HG02798 (cell line): Measurements from ENCODE around the gene SERPINB6.
"Not testable (repeated sequence)": the region's sequence is repeated elsewhere in the genome, so short reads cannot be mapped to it uniquely, and the experiment has no call there.

Experiments
- ATAC-seq: cut with Tn5 transposase; IDR thresholded peaks from one replicate; pipeline ENCODE4 v1.9.1; 2021; ENCODE audit warnings: mild to moderate bottlenecking; ENCODE audit not compliant: unreplicated experiment, poor library complexity

SERPINB6 gene

DNA sequence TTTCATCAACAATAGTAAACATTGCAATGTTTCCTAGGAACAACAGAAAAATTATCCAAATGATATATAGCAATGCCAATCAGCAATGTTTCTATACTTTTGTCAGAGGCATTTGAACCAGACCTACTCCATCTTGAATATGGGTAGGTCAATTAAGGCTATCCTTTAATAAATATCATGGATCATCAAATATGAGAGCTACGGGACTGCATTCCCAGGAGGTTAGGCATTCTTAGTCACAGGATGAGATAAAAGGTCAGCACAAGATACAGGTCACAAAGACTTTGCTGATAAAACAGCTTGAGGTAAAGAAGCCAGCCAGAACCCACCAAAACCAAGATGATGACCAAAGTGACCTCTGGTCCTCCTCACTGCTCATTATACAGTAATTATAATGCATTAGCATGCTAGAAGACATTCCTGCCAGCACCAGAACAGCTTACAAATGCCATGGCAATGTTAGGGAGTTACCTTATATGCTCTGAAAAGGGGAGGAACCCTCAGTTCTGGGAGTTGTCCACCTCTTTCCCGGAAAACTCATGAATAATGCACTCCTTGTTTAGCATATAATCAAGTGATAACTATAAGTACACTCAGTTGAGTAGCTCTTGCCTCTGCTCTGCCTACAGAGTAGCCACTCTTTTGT, 8.6 kb upstream of the SERPINB6 start:
- ATAC-seq, result no peak

DNA sequence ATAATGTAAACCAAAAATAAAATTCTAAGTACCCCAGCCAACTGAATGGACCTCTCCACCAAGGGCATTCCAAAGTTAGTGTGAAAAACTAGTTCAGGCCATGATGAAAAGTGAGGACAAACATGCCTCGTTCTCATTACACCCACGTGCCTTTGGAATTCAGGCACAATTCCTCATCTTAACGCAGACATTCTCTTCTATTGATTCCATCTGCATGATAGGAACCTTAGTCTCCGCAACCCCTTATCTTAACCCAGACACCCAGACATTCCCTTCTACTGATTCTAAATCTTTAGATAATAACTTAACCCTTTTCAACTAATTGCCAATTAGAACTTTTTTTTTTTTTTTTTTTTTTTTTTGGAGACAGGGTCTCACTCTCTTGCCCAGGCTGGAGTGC, 7.6 kb upstream of the SERPINB6 start:
- ATAC-seq, result no peak

DNA sequence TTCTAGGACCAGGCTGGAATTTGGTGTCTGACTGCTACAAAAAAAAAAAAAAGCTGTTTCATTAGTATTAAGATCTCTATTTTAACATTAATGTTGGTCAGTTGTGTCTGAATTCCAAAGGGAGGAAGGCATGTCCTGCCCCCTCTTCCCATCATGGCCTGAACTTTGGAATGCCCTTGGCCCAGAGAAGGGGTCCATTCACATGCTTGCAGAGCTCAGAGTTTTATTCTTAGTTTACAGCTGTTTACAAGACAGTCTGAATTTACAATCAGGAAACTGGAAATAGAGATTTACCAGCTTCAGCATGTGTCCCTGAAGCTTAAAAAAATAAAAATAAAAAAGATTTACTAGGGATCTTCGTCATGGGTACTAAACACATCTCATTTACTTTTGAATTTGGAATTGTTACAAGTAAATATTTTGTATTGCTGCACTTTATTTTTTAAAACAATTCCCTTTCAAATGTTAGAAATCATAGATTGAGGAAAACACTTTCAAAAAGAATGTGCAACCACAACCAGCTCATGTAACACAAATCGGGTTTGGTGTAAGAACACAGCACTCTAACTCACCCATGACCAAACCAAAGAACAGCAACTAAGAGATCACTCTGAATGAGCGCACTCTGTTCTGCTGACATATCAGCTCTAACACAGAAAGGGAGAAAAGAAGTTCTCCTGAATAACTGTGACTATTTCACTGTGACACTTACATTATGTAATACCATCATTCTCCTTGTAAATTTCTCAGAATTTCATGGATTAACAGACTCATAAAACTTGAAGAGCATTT, 6.6 kb upstream of the SERPINB6 start:
- ATAC-seq, result no peak

DNA sequence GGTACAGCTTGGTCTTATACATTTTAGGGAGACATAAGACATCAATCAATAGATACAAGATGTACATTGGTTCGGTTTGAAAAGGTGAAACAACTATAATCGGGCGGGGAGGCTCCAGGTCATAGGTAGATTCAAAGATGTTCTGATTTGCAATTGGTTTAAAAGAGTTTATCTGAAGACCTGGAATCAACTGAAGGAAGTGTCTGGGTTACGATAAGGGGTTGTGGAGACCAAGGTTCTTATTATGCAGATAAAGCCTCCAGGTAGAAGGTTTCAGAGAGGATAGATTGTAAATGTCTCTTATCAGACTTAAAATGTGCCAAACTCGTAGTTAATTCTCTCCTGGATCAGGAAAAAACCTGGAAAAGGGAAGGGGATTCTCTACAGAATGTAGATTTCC, 5.9 kb upstream of the SERPINB6 start:
- no peak for ATAC-seq

DNA sequence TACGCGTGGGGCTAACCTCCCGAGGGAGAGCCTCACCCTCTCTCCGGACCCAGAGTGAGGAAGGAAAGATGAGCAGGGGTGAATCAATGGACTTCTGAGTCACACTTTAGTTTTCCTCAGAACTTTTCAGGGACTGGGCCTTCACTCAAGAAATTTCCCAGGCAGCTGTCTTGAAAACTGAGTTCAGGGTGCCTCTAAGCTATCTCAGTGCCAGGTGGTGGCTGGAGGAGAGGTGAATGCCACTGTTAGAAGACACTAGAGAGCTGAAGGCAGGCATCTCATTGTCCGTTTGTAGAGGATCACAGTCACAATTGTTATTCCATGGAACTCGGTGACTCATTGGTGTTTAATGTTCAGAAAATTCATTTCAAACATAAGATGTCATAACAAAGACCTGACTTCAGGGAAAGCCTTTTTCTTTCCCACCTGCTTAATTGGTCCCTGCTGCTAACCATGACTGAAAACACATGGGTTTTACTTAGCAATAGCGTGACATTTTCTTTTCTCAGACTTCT, 5.3 kb upstream of the SERPINB6 start:
- no peak for ATAC-seq

DNA sequence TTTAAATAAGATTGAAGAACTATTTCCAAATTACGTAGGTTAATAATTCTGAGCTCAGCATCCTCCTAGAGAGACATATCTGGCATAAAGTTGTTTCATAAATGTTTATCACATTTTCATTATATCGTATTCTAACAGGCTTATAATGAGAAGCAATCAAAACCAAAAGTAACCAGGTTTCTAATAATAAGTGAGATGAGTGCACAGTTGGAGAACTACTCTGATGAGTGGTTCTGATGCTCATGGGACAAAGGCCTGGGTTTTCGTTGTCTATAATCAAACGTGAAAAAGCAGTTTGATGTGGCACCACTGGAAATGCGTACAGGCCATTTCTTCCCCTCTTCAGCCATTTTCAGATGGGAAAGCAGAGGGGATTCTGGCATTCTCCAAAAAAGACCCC, 4.7 kb upstream of the SERPINB6 start:
- no peak for ATAC-seq

DNA sequence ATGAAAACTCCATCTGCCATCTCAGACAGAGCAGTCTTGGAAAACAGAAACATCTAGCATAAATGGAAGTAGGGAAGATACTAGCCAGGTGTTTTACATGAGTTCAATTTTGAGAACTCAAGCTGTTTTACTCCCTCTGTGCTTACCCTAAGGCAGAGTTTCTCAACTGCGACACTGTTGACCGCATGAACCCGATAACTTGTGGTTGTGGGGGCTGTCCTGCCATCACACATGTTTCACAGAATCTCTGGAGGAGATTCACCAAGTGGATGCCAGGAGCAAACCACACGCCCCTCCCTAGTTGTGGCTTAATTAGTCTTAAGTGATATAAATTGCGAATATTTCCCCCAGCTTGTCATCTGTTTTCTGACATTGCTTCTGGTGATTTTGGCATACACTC, 2.3 kb upstream of the SERPINB6 start:
- ATAC-seq, result no peak

DNA sequence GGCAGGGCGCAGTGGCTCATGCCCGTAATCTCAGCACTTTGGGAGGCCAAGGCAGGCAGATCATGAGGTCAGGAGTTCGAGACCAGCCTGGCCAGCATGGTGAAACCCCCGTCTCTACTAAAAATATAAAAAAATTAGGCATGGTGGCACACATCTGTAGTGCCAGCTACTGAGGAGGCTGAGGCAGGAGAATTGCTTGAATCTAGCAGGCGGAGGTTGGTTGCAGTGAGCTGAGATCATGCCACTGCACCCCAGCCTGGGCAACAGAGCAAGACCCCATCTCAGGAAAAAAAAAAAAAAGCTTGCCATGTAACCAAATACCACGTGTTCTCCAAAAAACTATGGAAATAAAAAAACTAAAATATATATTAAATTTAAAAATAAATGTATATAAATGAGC, 1.8 kb upstream of the SERPINB6 start:
- ATAC-seq, result not testable (repeated sequence)

DNA sequence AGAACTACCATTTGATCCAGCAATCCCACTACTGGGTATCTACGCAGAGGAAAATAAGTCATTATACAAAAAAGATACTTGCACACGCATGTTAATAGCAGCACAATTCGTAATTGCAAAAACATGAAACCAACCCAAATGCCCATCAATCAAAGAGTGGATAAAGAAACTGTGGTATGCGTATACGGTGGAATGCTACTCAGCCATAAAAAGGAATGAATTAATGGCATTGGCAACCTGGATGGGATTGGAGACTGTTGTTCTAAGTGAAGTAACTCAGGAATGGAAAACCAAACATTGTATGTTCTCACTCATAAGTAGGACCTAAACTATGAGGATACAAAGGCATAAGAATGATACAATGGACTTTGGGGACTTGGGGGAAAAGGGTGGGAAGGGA, 1.3 kb upstream of the SERPINB6 start:
- not testable (repeated sequence) for ATAC-seq

DNA sequence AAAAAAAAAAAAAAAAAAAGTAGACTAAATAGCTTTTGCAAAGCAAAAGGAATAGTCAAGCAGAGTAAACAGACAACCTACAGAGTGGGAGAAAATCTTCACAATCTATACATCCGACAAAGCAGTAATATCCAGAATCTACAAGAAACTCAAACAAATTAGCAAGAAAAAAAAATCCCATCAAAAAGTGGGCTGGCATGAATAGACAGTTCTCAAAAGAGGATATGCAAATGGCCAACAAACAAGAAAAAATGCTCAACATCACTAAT, 786 bp upstream of the SERPINB6 start:
- ATAC-seq, result not testable (repeated sequence)

DNA sequence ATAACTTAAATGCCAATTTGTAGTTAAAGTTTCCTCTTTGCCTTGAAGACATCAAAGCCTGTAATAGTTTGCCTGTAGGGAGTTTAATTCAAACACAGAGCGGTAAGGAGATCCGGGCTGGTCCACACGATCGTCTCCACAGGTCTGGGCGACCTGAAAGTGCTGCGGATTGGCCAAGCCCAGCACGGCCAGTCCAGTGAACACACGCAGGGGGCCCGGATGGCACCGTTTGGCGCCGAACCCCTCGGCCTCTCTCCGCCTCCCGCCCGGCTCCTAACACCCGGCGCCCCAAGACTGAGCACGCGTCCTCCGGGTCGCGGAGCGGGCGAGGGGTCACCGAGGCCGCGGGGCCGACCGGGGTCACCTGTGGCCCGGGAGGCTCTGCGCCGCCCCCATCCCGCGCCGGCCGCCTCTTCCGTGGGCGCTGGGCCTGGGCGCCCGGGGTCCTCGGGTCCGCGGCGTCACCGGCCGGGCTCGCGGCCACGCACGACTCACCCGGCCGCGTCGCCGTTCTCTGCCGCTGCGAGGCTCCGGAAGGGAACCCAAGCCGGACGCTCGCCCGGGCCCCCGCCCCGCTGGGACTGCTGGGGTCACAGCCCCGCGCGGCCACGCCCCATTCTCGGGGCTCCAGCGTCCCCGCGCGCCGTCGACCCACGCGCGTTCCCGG, 481 bp downstream of the SERPINB6 start:
- no peak for ATAC-seq

DNA sequence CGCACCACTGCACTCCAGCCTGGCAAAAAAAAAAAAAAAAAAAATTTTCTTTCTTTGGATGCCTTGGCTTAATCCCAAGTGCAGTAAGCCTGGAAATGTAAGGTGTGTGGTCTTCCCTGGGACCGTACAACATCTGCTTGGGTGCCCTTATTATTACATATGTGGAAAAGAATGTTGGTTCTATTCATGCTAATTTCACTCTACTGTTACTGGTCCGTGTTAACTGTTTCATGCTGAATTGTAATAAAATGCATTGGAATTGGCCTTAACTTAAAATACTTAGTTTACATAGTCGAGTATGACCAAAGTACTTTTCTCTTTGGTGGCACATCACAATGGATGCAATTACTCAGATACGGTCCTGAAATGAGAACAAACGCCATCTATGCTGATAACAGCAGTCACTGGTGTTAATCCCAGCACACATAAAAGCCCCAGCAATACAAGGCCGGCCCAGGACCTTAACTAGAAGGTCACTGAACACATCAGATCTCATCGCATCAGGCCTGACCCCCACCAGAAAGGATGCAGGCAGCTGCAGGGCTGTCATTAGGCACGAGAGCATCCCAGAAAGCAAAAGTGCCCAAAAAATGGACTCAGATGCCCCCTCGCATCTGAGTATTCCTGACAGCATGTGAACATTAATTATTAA, 1.2 kb downstream of the SERPINB6 start:
- ATAC-seq, result no peak

DNA sequence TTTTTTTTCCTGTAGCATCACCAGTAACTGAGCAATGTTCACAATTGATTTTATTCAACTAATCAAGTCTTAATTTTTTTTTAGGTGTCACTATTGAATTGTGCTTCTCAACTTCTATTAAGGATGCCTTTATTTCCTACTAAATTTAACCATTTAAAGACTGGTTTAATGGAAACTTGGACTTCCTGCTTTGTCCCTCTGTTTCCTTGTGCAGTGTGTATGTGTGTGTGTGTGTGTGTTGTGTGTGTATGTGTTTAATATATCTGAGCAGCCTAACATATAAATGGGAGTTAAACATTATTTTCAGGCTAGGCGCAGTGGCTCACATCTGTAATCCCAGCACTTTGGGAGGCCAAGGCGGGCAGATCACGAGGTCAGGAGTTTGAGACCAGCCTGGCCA, 1.8 kb downstream of the SERPINB6 start:
- no peak for ATAC-seq

DNA sequence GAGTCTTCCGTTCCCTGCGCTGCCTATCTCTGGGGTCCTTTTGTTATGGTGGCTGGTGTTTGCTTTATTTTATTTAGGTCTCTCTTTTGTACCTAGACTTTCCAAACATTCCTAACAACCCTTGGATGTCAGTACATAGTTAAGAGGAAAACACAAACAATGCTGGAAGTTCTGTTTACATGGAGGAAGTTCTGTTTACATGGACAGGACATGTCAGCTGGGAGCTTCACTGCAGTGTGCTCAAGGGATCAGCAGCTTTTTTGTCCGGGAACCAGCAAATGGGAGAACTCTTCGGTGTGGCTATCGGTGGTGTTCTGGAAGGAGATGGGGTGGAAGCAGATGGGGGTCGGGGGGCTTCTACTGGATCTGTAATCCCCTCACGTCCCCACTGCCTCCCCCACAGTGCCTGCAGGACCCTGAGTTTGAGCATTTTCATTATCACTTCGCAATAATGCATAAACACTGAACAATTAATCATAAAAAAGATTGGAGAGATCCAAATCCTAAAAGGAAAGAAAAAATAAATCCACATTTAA, 2.7 kb downstream of the SERPINB6 start:
- ATAC-seq, result no peak

DNA sequence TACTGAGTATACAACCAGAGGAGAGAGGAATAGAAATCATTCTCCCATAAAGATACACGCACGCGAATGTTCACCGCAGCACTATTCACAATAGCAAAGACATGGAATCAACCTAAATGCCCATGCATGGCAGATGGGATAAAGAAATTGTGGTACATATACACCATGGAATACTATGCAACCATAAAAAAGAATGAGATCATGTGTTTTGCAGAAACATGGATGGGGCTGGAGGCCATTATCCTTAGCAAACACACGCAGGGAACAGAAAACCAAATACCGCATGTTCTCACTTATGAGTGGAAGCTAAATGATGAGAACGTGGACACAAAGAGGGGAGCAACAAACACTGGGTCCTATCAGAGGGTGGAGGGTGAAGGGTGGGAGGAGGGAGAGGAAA, 3.4 kb downstream of the SERPINB6 start:
- ATAC-seq, result no peak

DNA sequence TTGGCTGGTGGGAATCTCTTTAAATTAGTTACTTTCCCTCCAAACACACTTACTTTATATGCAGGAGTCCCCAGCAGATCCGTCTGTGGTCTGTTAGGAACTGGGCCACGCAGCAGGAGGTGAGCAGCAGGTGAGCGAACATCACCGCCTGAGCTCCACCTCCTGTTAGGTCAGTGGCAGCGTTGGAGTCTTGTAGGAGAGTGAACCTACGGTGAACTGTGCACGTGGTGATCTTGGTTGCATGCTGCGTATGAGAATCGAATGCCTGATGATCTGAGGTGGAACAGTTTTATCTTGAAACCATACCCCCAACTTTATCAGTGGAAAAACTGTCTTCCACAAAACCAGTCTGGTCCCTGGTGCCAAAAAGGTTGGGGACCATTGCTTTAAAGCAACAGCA, 5.0 kb downstream of the SERPINB6 start:
- no peak for ATAC-seq

DNA sequence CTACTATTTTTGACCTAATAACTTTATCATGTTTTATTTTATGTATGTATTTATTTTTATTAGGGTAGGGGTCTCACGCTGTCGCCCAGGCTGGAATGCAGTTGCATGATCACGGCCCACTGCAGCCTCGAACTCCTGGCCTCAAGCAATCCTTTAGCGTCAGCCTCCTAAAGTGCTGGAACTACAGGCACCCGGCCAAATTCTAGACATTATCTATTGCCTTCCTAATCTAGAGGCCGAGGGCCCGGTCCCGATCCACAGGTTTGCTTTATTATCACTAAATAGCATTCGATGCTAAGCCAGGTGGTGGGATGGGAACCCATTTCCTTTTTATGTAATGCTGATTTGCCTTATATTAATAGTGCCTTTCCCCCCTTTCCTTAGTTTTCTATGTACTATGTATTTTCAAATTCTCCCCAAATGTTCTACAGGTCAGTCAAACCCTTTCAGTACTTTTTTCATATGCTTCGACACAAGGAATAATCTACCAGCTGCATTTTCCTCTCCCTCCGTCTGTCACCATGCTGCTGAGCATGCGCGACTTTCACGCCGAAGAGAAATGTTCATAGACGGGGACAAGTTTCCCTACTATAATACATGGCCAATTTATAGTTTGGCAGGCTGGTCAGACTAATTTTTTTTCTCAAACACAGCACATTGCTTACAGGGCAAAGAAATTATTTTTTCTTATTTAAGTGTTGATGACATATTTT, 6.4 kb downstream of the SERPINB6 start:
- no peak for ATAC-seq

DNA sequence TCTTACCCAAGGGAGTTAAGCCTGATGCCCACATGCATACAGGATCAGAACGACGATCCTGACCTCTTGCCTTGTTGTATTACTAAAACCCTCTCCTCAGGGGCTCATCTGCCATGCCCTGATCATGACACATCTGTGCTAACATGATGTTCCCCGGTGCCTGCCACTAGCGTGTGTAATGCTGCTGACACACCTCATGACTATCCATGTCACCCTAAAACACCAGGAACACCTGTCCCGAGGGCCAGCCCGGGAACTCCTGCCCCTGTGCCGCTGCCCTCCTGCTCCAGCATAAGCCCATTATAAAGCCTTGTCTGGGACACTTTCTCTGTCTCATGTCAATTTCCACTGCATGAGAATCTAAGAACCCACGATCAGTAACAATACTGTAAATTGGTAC, 7.6 kb downstream of the SERPINB6 start:
- ATAC-seq, result no peak

DNA sequence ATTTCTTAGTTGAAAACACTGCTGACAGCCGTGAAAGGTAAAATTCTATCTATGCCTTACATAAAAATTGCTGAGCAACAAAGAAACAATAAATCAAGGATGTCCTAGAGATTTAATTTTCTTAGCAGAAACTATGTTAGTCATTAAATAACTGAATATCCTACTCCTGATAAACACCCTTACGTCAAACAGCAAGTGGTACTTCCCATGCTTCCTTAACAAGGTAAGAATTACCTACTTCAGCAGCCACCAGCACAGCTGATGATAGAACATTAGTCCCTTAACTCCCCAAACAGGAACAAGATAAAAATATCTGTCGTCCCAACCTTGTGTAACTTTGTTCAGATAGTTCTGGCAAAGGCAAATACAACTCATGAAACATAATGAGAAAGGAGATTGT, 8.7 kb downstream of the SERPINB6 start:
- ATAC-seq, result no peak

DNA sequence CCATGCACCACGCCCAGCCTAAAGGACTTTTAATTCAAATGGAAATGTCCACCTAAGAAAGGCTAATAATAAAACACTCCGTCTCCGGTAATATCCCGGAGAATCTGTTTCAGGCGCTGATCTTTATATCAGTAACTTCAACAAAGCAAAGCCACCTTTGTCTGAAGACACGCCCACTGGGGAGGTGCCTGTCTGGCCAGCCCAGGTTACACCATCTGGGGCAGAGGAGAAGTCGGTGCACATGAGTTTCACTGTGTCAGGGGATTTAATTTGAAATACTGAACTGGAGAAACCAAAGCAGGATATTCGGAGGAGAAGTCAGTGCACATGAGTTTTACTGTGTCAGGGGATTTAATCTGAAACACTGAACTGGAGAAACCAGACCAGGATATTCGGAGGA, 9.4 kb downstream of the SERPINB6 start:
- ATAC-seq, result no peak
